Cardiac septum (tissue), 1 donor: ENCODE measurements around the gene BSG. TPM values are rescaled to one million over a fixed set of nuclear protein-coding genes. Genes with fewer than 3 reads are reported as not detected.
"Not testable (repeated sequence)": the region's sequence is repeated elsewhere in the genome, so short reads cannot be mapped to it uniquely, and the experiment has no call there.

ENCODE experiments used
- DNase-seq: peaks from one replicate; pipeline ENCODE4 v3.0.0-alpha.2; 2020; ENCODE audit warnings: low spot score
- intact Hi-C: fragments of 100-400 bp; cut with DNase I; formaldehyde crosslinking; loops from one replicate; pipeline ENCODE4 v1.14.0; 2022
- total RNA-seq: library from RNA; stranded (reverse); fragmentation: NEBNext Ultra II Directional; extraction: Animal tissue kit (Norgen Biotek cat#: 25700); gene quantifications from one replicate; pipeline ENCODE4 v1.2.1, GENCODE V29; 2021
- donor health status: DM: no; HTN: no; CAD: no.

BSG gene
- total RNA-seq, 1 donor from 2014 or later = 1,183 TPM

DNA sequence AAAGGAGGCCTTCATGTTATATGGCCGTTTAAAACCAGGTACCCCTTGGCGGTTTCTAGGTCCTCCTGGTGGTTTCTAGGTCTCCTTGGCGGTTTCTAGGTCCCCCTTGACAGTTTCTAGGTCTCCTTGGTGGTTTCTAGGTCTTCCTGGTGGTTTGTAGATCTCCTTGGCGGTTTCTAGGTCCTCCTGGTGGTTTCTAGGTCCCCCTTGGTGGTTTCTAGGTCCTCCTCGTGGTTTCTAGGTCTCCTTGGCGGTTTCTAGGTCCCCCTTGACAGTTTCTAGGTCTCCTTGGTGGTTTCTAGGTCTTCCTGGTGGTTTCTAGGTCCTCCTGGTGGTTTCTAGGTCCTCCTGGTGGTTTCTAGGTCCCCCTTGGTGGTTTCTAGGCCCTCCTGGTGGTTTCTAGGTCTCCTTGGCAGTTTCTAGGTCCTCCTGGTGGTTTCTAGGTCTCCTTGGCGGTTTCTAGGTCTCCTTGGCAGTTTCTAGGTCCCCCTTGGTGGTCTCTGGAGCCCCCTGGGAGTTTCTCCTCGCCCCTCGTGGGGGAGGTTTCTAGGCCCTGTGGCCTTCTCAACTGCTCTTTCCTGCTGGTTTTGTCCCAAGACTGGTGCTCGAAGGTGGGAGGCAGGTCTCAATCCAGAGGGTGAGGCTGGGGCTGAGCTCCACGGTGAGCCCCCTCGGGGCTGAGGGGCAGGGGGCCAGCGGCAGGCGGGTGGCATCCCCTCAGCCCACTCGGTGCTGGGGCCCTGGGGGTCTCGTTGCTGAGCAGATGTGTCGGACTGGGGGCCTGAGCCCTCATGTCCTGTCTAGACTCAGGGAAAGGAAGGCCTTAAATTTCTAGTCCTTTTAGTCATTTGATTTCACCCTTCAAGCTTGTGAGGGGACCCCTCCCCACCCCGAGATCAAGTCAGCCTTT is 25.3 kb downstream of the BSG start:
- intact Hi-C loops = no loop called here

DNA sequence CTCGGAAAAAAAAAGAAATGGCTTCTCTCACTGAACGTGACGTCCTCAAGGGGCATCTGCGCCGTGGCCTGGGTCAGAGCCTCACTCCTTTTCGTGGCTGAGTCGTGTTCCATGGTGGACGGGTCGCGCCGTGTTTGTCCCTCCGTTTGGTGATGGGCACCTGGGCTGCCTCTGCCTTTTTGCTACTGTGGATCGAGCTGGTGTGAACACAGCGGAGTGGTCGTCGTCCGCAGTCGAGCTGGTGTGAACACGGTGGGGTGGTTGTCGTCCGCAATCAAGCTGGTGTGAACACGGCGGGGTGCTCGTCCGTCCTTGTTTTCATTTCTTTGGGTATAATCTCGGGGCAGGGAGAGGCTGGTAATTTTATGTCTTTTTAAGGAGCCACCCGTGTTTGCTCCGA is 28.9 kb downstream of the BSG start:
- DNase-seq = no peak
- intact Hi-C loops = no loop called here

More for the DNA sequence above, 25.3 kb downstream of the BSG start:
- no peak for DNase-seq

DNA sequence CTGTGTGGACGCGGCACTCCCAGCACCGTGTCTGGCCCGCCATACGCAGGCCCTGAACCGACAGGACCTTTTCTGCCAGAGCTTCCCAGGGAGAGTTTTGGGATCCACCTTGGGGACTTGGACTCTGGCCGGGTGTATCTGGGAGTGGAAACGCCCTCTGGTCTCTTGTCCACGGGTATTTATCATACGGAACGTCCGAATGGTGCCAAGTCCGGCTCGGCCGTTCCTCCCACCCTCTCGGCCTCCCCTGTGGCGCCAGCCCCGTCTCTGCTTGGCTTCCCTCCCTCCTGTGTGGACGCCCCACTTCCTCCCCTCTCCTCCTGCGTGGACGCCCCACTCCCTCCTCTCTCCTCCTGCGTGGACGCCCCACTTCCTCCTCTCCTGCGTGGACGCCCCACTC is 29.4 kb downstream of the BSG start:
- intact Hi-C loops = no loop called here
- no peak for DNase-seq

DNA sequence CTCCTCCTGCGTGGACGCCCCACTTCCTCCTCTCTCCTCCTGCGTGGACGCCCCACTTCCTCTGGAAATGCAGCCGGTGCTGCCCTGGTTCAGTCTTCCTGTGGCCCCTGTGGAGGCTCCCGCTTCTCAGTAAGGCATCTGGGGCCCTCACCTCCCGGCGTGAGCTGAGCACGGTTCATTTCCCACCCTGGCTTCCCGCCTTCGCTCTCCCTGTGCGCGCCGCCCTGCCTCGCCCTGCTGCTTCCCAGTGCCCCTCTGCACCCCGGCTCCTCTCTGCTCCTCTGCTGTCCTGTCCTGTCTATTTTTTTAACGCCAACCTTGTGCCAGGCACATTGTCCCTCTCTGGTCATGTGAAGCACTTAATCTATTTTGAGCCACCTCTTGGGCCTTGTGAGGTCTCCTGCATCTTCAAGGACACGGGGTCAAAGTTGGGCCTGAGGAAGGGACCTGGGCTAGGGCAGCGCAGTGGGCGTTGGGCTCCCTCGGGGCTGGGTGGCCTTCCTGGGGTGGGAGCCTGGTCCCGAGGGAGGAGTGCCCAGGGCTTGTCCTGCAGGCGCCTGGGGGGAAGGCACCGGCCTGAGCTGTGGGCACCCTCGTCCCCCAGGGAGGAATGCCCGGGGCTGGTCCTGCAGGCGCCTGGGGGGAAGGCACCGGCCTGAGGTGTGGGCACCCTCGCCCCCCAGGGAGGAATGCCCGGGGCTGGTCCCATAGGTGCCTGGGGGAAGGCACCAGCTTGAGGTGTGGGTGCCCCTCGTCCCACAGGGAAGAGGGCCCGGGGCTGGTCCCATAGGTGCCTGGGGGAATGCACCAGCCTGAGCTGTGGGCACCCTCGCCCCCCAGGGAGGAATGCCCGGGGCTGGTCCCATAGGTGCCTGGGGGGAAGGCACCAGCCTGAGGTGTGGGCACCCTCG is 30.2 kb downstream of the BSG start:
- DNase-seq = no peak
- intact Hi-C loops = no loop called here

DNA sequence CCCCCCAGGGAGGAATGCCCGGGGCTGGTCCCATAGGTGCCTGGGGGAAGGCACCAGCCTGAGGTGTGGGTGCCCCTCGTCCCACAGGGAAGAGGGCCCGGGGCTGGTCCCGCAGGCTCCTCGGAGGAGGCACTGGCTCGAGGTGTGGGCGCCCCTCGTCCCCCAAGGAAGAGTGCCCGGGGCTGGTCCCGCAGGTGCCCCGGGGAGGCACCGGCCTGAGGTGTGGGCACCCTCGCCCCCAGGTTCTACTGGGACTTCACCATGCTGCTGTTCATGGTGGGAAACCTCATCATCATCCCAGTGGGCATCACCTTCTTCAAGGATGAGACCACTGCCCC is 30.9 kb downstream of the BSG start:
- DNase-seq, intact Hi-C loops: not testable (repeated sequence)

DNA sequence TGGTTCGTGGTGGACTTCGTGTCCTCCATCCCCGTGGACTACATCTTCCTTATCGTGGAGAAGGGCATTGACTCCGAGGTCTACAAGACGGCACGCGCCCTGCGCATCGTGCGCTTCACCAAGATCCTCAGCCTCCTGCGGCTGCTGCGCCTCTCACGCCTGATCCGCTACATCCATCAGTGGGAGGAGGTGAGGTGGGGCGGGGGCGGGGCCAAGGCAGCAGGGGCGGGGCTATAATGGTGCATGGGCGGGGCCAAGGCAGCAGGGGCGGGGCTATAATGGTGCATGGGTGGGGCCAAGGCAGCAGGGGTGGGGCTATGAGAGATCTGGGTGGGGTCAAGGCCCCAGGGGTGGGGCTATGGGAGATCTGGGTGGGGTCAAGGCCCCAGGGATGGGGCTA is 31.4 kb downstream of the BSG start:
- intact Hi-C loops = not testable (repeated sequence)

DNA sequence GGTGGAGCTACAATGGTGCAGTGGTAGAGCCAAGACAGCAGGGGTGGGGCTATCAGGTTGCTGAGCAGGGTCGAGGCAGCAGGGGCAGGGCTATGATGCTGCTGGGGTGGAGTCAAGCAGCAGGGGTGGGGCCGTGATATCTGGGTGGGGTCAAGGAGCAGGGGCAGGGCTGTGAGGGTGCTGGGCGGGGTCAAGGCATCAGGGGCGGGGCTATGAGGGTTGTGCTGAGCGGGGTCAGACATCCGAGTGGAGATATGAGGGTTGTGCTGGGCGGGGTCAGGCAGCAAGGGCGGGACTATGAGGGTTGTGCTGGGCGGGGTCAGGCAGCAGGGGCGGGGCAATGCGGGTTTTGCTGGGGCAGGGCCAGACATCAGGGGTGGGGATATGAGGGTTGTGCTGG is 32.0 kb downstream of the BSG start:
- intact Hi-C loops = no loop called here

More for the DNA sequence above, 31.4 kb downstream of the BSG start:
- DNase-seq = not testable (repeated sequence)

DNA sequence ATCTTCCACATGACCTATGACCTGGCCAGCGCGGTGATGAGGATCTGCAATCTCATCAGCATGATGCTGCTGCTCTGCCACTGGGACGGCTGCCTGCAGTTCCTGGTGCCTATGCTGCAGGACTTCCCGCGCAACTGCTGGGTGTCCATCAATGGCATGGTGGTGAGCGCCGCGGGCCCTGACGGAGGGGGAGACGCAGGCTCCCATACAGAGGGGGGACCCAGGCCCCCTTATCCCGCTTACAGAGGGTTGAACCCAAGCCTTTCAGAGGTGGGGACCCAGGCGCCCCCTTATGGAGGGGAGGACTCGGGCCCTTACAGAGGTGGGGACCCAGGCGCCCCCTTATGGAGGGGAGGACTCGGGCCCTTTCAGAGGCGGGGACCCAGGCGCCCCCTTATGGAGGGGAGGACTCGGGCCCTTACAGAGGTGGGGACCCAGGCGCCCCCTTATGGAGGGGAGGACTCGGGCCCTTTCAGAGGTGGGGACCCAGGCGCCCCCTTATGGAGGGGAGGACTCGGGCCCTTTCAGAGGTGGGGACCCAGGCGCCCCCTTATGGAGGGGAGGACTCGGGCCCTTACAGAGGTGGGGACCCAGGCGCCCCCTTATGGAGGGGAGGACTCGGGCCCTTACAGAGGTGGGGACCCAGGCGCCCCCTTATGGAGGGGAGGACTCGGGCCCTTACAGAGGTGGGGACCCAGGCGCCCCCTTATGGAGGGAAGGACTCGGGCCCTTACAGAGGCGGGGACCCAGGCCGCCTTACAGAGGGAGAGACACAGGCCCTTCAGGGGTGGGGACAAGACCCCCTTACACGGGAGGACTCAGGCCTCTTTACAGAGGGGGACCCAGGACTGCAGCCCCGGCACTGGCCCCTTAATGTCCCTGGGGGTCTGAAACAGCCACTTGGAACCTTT is 32.9 kb downstream of the BSG start:
- DNase-seq, intact Hi-C loops: not testable (repeated sequence)

More for the DNA sequence above, 32.0 kb downstream of the BSG start:
- DNase-seq = no peak

DNA sequence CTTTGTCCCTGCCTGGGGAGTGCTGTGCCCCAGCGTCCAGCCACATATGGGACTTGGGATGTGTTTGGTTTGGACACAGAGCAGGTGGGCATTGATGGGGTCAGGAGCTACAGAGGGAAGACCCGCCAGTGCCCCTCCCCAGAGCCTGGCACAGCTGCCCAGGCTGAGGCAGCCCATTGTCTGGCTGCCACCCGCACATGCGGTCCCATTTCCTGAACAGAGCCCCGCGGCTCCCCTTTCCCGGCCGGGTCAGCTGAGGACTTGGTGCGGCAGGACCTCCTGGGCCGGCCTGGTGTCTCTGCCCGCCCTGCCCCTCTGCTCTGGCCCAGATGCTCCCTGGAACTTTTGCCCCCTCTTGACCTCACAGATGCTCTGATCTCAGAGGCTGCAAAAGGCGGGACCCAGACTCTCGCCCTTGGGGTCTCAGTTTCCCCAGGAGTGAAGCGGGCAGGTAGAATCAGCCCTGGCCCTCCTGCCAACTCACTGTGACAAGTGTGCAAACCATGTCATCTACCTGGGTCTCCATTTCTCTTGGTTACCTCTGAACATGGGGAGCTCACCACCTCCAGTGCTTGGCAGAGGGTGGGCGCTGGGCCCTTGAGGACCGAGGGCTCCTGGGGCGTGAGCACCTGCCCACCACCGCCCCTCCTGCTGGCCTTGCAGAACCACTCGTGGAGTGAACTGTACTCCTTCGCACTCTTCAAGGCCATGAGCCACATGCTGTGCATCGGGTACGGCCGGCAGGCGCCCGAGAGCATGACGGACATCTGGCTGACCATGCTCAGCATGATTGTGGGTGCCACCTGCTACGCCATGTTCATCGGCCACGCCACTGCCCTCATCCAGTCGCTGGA is 35.1 kb downstream of the BSG start:
- intact Hi-C loops = no loop called here

DNA sequence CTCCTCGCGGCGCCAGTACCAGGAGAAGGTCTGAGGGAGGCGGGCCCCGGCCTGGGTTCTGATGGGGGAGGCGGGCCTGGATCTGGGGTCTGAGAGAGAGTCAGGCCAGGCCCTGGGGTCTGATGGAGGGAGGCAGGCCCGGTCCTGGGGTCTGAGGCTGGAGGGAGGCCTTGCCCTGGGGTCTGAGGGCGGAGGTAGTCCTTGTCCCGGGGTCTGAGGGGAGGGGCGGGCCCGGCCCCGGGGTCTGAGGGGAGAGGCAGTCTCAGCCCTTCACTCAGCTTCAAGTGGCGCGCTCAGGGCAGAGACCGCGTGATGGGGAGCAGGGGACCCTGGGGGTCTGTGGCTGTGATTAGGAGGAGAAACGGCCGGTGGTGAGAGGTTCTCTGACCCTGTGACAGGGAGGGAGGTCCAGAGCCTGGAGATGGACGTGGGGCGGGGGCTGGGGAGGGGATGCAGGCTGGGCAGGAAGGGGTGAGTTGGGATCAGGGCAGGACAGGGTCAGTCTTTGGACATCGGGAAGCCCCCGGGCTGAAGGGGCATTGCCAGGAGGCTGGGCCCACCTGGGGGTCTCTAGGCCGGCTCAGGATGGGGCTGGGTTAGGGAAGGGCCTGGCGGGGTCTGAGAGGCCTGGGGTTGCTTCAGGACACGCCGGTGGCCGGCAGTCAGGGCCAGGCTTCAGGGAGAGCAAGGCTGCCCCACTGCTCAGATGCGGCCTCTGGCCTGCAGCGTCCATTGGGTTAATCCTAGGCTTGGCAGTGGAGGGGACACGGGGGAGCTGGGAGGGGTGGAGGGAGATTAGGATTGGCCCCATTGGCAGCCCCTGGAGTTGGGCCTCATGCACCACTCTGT is 36.0 kb downstream of the BSG start:
- intact Hi-C loops = no loop called here
- DNase-seq = no peak

More for the DNA sequence above, 35.1 kb downstream of the BSG start:
- DNase-seq = no peak

DNA sequence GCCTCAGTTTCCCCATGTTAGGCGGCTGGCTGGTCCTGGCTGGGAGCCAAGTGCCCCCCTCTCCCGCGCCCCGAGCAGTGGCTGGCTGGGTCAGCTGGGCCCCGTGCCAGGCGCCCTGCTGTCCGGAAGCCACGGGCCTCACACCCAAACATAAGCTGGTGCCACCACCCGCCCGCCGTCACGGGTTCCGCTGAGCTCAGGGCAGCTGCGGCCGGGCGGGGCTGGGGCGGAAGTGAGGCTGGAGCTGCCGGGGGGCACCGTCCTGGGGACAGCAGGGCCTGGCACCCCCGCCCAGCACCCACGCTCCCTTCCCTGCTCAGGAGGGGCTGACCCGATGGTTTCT is 36.6 kb downstream of the BSG start:
- intact Hi-C loops = no loop called here
- DNase-seq = no peak

DNA sequence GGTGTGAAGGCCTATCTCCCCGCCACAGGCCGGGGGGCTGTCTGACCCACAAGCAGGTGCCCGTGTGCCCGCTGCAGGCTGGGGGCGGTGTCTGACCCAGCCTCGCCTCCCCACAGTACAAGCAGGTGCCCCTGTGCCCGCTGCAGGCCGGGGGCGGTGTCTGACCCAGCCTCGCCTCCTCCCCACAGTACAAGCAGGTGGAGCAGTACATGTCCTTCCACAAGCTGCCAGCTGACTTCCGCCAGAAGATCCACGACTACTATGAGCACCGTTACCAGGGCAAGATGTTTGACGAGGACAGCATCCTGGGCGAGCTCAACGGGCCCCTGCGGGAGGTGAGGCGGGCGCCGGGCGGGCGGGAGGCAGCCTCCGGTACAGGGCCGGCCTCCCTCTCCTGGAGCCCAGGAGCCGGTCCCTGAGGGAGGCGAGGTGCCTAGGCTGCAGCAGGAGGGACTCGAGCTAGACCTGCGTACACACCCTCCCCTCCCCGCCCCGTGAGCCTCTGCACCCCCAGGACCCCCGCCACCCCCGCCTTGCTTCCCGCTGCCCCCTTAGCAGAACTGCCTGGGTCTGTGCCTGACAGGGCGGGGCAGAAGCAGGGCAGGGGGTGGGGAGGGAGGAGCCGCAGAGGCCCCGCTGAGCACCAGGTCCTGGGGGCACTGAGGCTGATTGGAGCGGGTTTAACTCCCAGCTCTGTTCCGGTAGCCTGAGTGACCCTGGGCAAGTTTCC is 37.8 kb downstream of the BSG start:
- intact Hi-C loops = no loop called here
- no peak for DNase-seq

DNA sequence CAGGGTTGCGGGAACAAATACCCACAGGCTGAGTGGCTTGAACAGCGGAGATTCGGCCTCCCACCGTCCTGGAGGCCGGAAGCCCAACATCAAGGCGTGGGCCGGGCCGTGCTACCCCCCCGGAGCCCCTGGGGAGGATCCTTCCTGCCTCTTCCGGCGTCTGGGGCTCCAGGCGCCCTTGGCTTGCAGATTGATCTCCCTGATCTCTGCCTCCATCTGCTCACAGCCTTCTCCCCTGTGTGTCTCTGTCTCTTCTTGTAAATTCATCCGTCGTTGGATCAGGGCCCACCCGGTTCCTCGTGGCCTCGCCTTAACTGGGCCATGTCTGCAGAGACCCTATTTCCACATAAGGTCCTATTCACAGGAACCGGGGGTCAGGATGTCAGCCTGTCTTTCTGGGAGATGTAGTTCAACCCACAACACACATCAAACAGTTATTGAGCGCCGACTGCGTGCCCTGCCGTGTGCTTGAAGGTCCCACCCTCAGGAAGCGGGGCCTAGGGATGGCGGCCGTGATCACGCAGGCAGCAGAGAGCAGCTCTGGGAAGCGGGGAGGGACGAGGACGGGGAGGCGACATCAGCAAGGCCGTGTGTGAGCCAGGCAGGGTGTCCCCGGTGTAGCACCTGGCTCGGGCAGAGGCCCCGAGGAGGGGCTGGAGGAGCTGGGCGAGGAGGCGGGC is 38.5 kb downstream of the BSG start:
- DNase-seq = no peak
- intact Hi-C loops = no loop called here

DNA sequence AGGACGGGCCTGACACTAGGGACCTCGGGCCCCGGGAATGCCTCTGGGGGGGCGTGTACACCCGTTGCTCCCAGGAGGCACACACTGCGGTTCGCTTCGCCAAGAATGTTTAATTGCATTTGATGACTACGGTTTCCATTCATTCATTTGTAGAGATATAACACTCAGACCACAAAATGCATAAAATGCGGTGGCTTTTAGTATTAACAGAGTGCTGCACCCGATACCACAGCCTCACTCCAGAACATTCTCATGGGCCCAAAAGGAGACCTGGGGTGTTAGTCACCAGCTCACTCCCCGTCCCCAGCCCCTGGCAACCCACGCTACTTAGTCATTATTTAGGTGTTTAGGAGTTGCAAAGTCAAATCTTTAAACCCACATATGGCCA is 39.1 kb downstream of the BSG start:
- intact Hi-C loops = no loop called here
- DNase-seq = no peak

DNA sequence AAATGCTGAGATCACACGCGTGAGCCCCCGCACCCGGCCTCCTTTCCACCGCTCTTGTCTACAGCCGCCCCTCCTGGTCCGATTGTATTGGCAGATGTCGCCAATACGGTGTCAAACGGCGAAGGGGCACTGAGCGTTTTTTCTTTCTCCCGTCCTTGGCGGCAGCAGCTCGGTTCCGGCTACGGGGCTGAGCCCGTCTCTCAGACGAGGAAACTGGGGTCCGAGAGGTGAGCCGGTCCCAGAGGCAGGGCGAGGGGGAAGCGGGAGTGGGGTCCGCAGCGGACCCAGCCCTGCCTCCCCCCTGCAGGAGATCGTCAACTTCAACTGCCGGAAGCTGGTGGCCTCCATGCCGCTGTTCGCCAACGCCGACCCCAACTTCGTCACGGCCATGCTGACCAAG is 40.5 kb downstream of the BSG start:
- DNase-seq = no peak
- intact Hi-C loops = no loop called here

DNA sequence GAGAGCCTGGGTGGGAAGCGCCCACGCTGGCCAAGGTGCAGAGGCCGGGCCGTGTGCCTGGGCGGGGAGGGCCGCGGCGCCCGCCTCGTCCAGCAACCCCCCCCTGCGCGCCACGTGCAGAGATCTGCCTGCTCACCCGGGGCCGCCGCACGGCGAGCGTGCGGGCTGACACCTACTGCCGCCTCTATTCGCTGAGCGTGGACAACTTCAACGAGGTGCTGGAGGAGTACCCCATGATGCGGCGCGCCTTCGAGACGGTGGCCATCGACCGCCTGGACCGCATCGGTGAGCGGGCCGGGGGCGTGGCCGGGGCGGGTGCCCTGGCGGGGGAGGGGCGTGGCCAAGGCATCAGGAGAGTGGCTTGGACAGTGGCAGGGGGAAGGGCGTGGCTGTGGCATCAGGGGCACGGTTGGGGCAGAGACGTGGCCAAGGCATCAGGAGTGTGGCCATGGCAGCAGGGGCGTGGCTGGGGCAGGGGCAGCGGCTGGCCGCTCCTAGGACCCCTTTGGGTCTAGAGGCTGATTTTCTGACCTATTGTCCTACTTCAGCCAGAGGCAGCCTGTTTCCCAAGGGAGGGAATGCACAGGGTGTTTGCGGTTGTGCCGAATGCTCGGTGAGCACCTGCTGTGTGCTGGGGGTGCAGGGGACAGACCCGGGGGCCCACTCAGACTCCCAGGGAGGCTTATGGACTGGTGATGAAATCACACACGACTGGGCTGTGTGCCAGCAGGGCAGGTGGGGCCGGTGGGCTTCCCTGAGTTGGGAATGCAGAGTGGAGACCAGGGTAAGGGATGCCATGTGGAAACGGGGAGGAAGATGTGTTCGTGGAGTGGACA is 41.6 kb downstream of the BSG start:
- intact Hi-C loops = no loop called here
- no peak for DNase-seq
